K562 (cell line): ENCODE results near the gene ZNF215. TPM values are rescaled to one million over a fixed set of nuclear protein-coding genes. Genes with fewer than 3 reads are reported as not detected.

Source experiments
- BRD9 ChIP-seq: fragments of 450-650 bp; IDR thresholded peaks from 2 replicates; pipeline ENCODE4 v1.6.1; 2018; ENCODE audit warnings: low read depth; ENCODE audit not compliant: partially characterized antibody
- CTBP1 ChIP-seq: fragments of 450-650 bp; IDR thresholded peaks from 2 replicates; pipeline ENCODE4 v1.6.1; 2016; ENCODE audit warnings: borderline replicate concordance
- CXXC5 ChIP-seq: fragments of 250-450 bp; sonication (Bioruptor Pico); IDR thresholded peaks from 2 replicates; pipeline ENCODE4 v1.8.0; 2022; ENCODE audit warnings: inconsistent platforms, mild to moderate bottlenecking, moderate library complexity
- FOXA3 ChIP-seq, 2 experiments: fragments of 450-650 bp in 1 of 2; sonication (generic) in 1 of 2; formaldehyde crosslinking; IDR thresholded peaks in 1 of 2; conservative IDR thresholded peaks in 1 of 2; 2 replicates each; pipeline versions ENCODE4 v1.4.0 to v1.8.0; 2020 to 2022; ENCODE audit warnings: mild to moderate bottlenecking in 2 of 2, missing genetic modification reagents in 1 of 2
- GATAD2A ChIP-seq: fragments of 450-650 bp; IDR thresholded peaks from 2 replicates; pipeline ENCODE4 v1.6.1; 2017
- KLF1 ChIP-seq: fragments of 450-650 bp; IDR thresholded peaks from 2 replicates; pipeline ENCODE4 v1.6.1; 2016; ENCODE audit warnings: missing genetic modification characterization, missing compliant biosample characterization
- NFIC ChIP-seq: fragments of 450-650 bp; IDR thresholded peaks from 2 replicates; pipeline ENCODE4 v1.6.1; 2017; ENCODE audit warnings: mild to moderate bottlenecking, inconsistent platforms
- PML ChIP-seq: IDR thresholded peaks from 2 replicates; pipeline ENCODE4 v1.6.1; 2012; ENCODE audit warnings: low read length, inconsistent platforms
- ZNF124 ChIP-seq: sonication (generic); formaldehyde crosslinking; IDR thresholded peaks from 2 replicates; pipeline ENCODE4 v1.8.1; 2022; ENCODE audit warnings: missing genetic modification reagents
- ZNF407 ChIP-seq: fragments of 450-650 bp; IDR thresholded peaks from 2 replicates; pipeline ENCODE4 v1.6.1; 2016; ENCODE audit warnings: low read depth
- ZNF589 ChIP-seq: fragments of 200-800 bp; sonication (Bioruptor generic); IDR thresholded peaks from 2 replicates; pipeline ENCODE4 v1.6.1; 2016; ENCODE audit warnings: low read depth, missing genetic modification characterization, missing compliant biosample characterization
- ZNF644 ChIP-seq: fragments of 200-800 bp; sonication (Bioruptor generic); IDR thresholded peaks from 2 replicates; pipeline ENCODE4 v1.6.1; 2016; ENCODE audit warnings: low read depth, missing genetic modification characterization, missing compliant biosample characterization
- polyA plus RNA-seq, 8 experiments: library from polyadenylated mRNA; depleted of rRNA in 4 of 8; stranded (reverse) in 5 of 8; unstranded in 3 of 8; fragments of >200 nt; fragmentation: Nextera tagmentation in 2 of 8; fragmentation: Illumina TruSeq in 1 of 8; extraction: Ambion mirVana in 2 of 8; extraction: Trizol in 1 of 8; gene quantifications; 2 replicates each; pipeline versions ENCODE4 v1.2.1 to v1.2.3, GENCODE V29; 2011 to 2014; ENCODE audit warnings: inconsistent platforms in 1 of 8, missing spikeins in 1 of 8
- total RNA-seq, 7 experiments: library from RNA; depleted of rRNA in 6 of 7; stranded (reverse); fragments of >200 nt in 6 of 7; fragmentation: Illumina TruSeq in 2 of 7; extraction: Trizol in 2 of 7; gene quantifications; 2 replicates each; pipeline versions ENCODE4 v1.2.1 to v1.2.3, GENCODE V29; 2011 to 2021; ENCODE audit warnings: low replicate concordance in 1 of 7
- TF ChIP-seq, protein P1 (sequence below), 2 experiments: fragments of 250-450 bp in 1 of 2; fragments of 450-650 bp in 1 of 2; sonication (Bioruptor Pico) in 1 of 2; IDR thresholded peaks; 2 replicates each; pipeline versions ENCODE4 v1.6.1 to v1.8.0; 2016 to 2021; ENCODE audit warnings: mild to moderate bottlenecking in 2 of 2, moderate library complexity in 2 of 2, missing compliant biosample characterization in 1 of 2, missing genetic modification characterization in 1 of 2
- TF ChIP-seq, protein P2 (sequence below): fragments of 200-800 bp; sonication (Bioruptor generic); IDR thresholded peaks from 2 replicates; pipeline ENCODE4 v1.6.1; 2016; ENCODE audit warnings: missing genetic modification characterization, missing compliant biosample characterization

ZNF215 gene
- total and polyA plus RNA-seq, 9 of the 15 experiments (the other 6 are each of a cell fraction or from before 2014, with no cell fraction given) = 11.2 to 19.1 (median 14.2) TPM

GRCh38 chr11:6925636-6926207 lies 504 bp upstream of the ZNF215 start (continued):
- TF ChIP-seq ZNF407 (no peak), ZNF644 (tag) (0 out of 2 replicates have a peak, but pooled peaks have one; percentile 46), ZNF124 (CRISPR knock-in tag) (no peak), ZNF589 (CRISPR knock-in tag) (peak; percentile 12; the same call in 1 of the 2 replicates), PML (peak; percentile 12; the same call in 1 of the 2 replicates), GATAD2A (no peak), CXXC5 (CRISPR knock-in tag) (no peak), NFIC (peak; percentile 14; the same call in 1 of the 2 replicates), CTBP1 (no peak; the same call in none of the 2 replicates), KLF1 (tag) (no peak), BRD9 (peak; percentile 55), FOXA3 (CRISPR knock-in tag; conservative IDR thresholded peaks at IDR 0.05 in 1 of 2, IDR thresholded peaks at IDR 0.05 in 1 of 2) (no peak)
- TF ChIP-seq, protein P1, sequence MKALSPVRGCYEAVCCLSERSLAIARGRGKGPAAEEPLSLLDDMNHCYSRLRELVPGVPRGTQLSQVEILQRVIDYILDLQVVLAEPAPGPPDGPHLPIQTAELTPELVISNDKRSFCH (CRISPR knock-in tag; IDR thresholded peaks at IDR 0.05) = no peak
- TF ChIP-seq, protein P1 (tag; IDR thresholded peaks at IDR 0.05) = peak; percentile 23; the same call in 1 of the 2 replicates
- TF ChIP-seq, protein P2, sequence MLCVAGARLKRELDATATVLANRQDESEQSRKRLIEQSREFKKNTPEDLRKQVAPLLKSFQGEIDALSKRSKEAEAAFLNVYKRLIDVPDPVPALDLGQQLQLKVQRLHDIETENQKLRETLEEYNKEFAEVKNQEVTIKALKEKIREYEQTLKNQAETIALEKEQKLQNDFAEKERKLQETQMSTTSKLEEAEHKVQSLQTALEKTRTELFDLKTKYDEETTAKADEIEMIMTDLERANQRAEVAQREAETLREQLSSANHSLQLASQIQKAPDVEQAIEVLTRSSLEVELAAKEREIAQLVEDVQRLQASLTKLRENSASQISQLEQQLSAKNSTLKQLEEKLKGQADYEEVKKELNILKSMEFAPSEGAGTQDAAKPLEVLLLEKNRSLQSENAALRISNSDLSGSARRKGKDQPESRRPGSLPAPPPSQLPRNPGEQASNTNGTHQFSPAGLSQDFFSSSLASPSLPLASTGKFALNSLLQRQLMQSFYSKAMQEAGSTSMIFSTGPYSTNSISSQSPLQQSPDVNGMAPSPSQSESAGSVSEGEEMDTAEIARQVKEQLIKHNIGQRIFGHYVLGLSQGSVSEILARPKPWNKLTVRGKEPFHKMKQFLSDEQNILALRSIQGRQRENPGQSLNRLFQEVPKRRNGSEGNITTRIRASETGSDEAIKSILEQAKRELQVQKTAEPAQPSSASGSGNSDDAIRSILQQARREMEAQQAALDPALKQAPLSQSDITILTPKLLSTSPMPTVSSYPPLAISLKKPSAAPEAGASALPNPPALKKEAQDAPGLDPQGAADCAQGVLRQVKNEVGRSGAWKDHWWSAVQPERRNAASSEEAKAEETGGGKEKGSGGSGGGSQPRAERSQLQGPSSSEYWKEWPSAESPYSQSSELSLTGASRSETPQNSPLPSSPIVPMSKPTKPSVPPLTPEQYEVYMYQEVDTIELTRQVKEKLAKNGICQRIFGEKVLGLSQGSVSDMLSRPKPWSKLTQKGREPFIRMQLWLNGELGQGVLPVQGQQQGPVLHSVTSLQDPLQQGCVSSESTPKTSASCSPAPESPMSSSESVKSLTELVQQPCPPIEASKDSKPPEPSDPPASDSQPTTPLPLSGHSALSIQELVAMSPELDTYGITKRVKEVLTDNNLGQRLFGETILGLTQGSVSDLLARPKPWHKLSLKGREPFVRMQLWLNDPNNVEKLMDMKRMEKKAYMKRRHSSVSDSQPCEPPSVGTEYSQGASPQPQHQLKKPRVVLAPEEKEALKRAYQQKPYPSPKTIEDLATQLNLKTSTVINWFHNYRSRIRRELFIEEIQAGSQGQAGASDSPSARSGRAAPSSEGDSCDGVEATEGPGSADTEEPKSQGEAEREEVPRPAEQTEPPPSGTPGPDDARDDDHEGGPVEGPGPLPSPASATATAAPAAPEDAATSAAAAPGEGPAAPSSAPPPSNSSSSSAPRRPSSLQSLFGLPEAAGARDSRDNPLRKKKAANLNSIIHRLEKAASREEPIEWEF (CRISPR knock-in tag) = no peak
